Hematopoietic multipotent progenitor cell treated with erythropoietin and hydrocortisone succinate and interleukin-3 and kit ligand, for 8 days (in vitro differentiated cells): ENCODE measurements around the gene SEC24C.
"Not testable (repeated sequence)": the region's sequence is repeated elsewhere in the genome, so short reads cannot be mapped to it uniquely, and the experiment has no call there.

Experiments
- DNase-seq: peaks from one replicate; pipeline ENCODE4 v3.0.0-alpha.2; 2015

SEC24C gene

DNA sequence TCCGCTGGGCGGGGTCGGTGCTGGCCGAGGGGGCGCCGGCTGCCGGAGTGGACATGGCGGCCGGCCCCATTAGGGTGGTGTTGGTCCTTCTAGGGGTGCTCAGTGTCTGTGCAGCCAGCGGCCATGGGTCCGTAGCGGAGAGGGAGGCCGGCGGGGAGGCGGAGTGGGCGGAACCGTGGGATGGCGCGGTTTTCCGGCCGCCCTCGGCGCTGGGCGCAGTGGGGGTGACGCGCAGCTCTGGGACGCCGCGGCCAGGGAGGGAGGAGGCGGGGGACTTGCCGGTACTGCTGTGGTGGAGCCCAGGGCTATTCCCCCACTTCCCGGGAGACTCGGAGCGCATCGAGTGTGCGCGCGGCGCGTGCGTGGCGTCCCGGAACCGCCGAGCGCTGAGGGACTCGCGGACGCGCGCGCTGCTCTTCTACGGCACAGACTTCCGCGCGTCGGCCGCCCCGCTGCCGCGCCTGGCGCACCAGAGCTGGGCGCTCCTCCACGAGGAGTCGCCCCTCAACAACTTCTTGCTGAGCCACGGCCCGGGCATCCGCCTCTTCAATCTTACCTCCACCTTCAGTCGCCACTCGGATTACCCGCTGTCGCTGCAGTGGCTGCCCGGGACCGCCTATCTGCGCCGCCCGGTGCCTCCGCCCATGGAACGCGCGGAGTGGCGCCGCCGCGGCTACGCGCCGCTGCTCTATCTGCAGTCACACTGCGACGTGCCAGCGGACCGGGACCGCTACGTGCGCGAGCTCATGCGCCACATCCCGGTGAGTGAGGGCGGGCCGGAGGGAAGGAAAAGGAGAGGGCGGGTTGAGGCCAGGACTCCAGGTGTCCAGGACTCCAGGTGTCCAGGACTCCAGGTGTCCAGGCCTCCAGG is 28.3 kb downstream of the SEC24C start:
- peak; percentile 77 for DNase-seq

DNA sequence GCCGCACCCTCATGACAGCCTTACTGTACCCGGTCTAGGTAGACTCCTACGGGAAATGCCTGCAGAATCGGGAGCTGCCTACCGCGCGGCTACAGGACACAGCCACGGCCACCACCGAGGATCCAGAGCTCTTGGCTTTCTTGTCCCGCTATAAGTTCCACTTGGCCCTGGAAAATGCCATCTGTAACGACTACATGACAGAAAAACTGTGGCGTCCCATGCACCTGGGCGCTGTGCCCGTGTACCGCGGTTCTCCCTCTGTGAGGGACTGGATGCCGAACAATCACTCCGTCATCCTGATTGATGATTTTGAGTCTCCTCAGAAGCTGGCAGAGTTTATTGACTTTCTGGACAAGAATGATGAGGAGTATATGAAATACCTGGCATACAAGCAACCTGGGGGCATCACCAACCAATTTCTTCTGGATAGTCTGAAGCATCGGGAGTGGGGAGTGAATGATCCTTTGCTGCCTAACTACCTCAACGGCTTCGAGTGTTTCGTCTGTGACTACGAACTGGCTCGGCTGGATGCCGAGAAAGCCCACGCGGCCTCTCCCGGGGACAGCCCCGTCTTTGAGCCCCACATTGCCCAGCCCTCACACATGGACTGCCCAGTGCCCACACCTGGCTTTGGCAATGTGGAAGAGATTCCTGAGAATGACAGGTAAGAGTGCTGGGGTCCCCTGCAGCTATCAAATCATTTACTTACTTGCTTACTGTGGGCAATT is 29.1 kb downstream of the SEC24C start:
- peak; percentile 30 for DNase-seq

DNA sequence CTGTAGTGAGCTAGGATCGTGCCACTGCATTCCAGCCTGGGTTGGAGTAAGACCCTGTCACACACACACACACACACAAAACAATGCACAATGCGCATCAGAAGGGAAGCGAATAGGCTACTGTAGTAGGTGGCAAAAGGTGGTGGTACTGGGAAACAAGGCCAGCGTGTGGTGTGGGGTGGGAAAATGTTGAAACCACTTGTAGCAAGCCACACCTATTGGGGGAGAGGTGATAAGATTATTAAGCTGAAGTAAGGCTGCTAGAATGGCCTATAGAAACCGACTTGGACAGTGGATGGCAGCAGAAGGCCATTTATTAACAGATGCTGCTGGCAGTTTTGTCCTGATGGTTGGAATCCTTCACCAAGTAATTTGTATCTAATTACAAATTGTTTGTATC is 30.5 kb downstream of the SEC24C start:
- peak; percentile 86 for DNase-seq

DNA sequence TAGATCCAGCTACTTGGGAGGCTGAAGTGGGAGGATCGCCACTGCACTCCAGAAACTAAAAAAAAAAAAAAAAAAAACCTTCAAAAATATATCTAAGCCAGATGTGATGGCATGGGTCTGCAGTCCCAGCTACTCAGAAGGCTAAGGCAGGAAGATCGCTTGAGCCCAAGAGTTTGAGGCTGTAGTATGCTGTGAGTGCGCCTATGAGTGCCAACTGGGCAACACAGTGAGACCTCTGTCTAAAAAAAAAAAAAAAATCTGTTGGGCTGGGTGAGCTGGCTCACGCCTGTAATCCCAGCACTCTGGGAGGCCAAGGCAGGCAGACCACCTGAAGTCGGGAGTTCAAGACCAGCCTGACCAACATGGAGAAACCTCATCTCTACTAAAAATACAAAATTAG is 34.8 kb downstream of the SEC24C start:
- no peak for DNase-seq

DNA sequence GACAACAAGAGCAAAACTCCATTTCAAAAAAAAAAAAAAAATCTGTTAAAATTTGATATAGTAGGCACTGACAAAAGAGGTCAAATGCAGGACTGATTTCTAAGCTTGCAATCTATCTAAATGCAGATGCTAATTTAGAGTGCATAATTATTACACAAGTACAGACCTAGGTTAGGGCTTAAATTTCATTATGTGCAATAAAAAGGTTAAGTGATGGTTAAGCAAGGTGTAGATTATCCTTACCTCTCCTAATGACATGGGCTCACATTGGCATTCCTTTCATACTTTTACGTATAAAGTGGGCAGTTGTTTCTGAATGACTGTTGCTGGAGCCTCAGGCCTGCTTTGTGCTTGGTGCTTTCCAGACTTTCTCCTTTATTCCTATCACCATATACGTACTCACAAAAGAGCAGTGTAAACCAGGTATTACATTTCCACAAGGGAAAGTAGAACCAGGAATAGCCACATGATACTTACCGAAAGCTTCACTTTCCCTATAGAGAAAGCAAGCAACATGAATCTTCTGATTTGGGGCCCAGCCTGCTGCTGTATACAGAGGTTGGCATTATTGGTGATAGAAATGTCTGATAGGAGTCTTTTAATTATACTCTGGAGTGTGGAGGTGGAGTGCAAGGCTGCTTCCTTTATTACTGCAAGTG is 35.5 kb downstream of the SEC24C start:
- DNase-seq: no peak

DNA sequence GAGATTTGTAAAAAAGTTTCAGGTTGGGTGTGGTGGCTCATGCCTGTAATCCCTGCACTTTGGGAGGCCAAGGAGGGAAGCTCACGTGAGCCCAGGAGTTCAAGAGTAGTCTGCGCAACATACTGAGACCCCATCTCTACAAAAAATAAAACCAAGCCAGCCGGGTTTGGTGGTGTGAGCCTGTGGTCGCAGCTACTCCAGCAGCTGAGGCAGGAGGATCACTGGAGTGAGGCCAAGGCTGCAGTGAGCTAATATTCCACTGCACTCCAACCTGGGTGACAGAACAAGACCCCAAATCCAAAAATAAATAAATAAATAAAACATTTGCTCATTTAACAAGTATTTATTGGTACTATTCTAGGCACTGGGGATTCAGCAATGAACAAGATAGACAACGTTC is 36.1 kb downstream of the SEC24C start:
- no peak for DNase-seq

DNA sequence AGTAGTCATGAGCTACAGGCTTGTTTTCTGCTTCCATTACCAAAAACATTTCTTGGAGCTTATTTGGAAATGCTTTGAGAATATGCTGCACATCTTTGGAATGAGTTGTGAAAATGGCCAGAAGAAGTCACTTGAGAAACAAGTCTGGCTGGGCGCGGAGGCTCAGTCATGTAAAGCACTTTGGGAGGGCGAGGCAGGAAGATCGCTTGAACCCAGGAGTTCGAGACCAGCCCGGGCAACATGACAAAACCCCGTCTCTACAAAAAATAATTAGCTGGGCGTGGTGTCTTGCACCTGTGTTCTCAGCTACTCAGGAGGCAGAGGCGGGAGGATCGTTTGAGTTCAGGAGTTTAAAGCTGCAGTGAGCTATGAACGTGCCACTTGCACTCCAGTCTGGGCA is 36.8 kb downstream of the SEC24C start:
- DNase-seq: peak; percentile 9

DNA sequence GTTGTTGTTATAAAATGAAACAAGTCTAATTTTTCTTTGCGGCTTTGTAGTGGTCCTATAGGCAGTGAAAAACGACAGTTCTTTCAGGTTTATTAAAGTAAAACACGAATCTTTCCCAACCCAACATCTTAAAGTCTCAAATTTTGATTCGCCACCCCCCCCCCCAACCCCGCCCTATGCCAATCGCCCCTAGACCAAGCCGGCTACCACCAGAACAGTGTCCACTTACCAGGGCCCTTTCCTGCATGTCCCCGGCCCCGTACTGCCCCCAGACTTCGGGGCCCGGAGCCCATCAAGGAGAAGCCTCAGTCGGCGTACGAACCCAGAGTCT is 37.3 kb downstream of the SEC24C start:
- DNase-seq: no peak

DNA sequence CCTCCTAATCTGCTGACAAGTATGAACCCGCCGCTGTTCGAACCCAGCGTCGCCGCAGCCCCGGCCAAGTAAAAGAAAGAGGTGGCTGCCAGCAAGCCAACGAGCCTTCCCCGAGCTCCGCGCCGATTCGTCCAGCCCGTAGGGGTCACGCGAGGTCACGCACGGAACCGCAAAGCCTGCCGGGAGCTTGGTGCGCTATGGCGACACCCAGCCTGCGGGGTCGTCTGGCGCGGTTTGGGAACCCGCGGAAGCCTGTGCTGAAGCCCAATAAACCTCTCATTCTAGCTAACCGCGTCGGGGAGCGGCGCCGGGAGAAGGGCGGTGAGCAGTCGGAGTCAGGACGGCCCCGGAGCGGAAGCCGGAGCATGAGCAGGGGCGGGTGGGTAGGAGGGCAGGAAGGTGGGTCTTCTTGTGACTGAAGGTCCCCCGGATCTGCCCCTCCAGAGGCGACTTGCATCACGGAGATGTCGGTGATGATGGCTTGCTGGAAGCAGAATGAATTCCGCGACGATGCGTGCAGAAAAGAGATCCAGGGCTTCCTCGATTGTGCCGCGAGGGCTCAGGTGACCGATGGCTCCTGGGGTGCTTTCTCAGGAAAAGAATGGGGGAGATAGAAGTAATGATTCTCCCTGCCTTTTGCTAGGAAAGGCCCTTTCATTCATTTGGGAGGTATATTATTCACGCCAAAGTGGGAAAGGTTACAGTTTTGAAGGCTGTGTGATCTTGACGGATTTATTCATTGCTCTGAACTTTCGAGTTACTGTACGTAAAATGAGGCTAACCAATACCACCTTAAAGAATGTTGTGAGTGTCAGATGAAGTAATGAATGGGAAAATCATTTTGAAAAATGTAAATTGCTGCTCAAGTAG is 37.9 kb downstream of the SEC24C start, which contains the start of gene CHCHD1:
TSS of gene CHCHD1 (plus strand) at position 170 of the 870 bp plus-strand sequence. CDS start at position 198, 28 bp downstream.
- peak; percentile 89 for DNase-seq

DNA sequence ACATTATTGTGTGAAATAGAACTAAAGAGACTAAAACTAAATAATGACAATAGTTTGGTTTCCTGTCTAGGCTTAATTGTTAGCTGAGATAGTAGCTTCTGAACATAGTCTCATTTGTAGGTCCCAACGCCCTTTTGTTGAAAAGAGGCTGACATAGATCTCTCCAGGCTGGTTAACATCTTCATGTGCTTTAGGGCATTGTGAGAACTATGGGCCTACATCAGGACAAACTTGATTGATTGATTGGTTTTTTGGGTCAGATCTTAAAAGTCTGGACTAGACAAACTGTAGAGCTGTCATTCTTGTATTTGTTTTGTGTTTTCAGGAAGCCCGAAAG is 38.5 kb downstream of the SEC24C start:
- no peak for DNase-seq

DNA sequence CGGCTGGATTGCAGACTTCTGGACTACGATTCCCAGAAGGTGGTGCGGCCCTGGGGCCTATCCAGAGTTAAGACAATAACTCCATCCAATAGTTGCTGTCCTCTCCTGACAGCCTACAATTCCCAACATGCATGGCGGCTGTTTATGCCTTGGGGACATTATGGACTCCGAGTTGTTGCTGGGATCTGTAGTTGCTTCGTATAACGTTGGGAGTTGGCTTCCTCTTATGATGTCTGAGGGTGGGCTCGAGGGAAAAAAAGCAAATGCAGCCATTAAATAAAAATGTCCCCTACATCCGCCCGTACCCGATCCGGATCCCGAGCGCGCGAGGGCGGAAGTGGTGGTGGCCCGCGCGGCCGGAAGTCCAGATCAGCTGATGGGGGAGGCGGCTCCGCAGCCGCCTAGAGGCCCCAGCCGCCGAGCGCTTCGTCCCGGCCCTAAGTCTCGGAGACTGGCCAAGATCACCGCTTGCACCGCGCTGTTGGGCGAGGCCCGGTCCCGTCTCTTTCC is 41.1 kb downstream of the SEC24C start, which contains the start of gene ZSWIM8:
TSS of gene ZSWIM8 (plus strand) at position 396 of the 510 bp plus-strand sequence. CDS start 273 bp downstream, outside the sequence.
- peak; percentile 98 for DNase-seq

DNA sequence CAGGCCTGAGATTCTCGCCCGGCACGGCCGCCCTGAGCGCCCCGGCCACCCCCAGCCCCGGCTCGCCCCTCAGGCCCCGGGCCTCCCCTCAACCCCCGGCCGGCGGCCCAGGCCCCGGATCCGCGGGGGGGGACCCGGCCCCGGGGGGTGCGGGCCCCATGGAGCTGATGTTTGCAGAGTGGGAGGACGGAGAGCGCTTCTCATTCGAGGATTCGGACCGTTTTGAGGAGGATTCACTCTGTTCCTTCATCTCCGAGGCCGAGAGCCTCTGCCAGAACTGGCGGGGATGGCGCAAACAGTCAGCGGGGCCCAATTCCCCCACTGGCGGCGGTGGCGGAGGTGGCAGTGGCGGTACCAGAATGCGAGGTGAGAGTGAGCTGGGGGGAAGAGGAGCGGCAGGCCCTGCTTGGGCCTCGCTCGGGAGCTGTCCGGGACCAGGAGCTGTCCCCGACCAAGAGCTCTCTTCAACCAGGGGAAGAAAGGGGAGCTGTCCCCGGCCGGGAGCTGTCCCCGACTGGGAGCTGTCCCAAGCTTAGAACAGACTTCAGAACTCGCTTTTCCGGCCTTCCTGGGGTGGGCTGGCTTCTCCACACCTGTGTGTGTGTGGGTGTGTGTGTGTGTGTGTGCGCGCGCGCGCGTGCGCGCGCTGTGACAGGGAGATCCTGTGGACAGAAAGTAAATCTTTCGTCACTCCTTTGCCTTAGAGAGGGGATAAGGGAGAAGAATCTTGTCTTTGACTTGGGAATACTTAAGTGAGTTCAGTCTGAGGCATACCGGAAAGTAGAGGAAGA is 41.7 kb downstream of the SEC24C start:
- peak; percentile 28 for DNase-seq

DNA sequence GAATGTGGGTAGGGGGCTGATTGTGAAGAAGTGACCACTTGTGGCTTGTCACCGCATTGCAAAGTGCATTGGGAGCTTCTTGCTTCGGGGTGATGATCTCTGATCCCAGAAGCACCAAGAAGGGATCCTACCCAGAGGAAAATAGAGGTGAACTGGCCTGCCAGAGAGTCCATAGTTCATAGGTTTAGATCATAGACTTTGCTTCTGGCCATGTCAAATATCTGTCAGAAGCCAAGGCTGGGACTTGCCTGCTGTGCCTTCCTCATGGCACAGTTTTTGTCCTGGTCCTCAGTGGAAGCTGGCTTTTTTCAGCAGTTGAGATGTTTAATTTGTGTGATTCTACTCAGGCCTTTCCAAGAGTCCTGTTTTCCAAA is 42.3 kb downstream of the SEC24C start:
- DNase-seq: peak; percentile 20

DNA sequence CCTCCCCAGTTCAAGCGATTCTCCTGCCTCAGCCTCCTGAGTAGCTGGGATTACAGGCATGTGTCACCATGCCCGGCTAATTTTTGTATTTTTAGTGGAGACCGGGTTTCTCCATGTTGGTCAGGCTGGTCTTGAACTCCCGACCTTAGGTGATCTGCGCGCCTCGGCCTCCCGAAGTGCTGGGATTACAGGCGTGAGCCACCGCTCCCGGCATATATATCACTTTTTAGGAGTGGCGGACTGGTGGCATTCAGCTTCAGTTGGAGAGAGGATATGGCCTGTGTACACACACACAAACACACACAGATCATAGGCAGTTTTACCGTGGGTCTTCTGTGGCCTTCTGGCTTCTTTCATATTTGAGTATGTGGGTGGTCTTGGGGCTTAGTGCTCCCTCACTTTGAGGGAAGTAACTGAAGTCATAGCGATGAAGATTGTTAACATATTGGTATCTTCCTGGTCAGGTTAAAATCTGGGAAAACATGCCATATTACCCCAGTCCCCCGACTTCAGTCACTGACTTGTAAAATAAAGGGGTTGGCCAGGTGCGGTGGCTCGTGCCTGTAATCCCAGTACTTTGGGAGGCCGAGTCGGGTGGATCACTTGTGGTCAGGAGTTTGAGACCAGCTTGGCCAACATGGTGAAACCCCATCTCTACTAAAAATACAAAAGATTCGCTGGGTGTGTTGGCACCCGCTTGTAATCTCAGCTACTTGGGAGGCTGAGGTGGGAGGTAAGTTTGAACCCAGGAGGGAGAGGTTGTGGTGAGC is 43.0 kb downstream of the SEC24C start:
- DNase-seq: not testable (repeated sequence)

DNA sequence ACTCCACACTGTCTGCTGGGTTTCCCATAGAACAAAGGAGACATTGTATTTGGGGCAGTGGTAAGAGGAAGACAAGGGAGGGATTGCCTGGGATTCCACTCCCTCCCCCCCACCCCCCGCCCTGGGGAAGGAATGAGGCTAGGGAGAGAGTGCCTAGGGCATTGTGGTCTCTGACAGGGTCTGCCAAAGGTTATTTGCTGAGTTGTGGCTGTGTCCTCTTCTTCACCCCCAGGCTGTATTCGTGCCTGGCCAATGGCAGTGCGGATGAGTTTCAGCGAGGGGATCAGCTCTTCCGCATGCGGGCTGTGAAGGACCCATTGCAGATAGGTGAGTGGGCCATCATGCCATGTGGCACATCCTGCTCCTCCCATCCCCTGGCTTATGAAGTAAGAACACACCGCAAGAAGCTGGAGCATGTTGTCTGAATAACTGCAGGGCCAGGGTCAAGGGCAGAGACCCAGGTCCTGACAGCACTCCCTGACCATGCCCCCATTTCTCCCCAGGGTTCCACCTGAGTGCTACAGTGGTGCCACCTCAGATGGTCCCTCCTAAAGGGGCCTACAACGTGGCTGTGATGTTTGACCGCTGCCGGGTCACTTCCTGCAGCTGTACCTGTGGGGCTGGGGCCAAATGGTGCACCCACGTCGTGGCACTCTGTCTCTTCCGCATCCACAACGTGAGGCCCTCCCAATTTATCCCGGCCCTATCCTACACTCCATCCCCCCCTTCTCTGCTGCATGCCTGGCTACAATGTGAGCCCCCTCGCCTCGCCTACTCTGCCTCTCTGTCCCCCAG is 44.9 kb downstream of the SEC24C start:
- no peak for DNase-seq

DNA sequence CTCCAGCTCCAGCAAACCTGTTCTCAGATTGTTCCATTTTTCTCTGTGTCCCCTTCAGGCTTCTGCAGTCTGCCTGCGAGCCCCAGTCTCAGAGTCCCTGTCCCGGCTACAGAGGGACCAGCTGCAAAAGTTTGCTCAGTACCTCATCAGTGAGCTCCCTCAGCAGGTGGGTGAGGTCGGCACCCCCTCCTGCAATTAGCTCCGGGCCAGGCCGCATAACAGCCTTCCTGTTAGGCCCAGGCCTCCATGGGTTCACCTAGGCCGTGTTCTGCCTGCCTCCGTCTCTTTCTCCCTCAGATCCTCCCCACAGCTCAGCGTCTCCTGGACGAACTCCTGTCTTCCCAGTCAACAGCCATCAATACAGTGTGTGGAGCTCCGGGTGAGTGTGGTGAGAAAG is 45.5 kb downstream of the SEC24C start:
- no peak for DNase-seq

DNA sequence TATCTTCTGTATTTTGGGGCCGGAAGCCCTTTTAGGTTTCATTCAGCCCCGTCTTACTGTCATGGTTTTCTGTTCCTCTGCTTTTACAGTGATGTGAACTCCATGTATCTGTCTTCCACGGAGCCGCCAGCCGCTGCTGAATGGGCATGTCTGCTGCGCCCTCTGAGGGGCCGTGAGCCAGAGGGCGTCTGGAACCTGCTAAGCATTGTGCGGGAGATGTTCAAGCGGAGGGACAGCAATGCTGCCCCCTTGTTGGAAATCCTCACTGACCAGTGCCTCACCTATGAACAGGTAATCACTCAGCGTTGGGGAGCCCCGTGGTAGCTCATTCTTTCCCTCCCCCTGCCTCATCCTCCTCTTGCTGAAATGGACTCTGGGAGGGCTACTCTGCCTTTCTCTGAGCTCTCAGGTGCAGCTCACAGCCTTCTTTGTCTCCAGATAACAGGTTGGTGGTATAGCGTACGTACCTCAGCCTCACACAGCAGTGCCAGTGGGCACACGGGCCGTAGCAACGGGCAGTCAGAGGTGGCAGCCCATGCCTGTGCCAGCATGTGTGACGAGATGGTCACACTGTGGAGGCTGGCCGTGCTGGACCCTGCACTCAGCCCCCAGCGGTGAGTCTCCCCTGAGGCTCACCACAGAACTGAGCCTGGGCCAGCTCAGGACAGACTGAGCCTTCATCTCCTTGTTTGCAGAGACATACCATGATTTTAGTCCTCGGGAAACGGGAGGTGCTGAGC is 46.9 kb downstream of the SEC24C start:
- no peak for DNase-seq

DNA sequence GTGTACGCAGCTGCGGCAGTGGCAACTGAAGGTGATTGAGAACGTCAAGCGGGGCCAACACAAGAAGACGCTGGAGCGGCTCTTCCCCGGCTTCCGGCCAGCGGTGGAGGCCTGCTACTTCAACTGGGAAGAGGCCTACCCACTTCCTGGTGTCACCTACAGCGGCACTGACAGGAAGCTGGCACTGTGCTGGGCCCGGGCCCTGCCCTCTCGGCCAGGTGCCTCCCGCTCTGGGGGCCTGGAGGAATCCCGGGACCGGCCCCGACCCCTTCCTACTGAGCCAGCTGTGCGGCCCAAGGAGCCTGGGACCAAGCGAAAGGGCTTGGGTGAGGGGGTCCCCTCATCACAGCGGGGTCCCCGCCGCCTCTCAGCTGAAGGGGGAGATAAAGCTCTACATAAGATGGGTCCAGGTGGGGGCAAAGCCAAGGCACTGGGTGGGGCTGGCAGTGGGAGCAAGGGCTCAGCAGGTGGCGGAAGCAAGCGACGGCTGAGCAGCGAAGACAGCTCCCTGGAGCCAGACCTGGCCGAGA is 47.8 kb downstream of the SEC24C start:
- no peak for DNase-seq

DNA sequence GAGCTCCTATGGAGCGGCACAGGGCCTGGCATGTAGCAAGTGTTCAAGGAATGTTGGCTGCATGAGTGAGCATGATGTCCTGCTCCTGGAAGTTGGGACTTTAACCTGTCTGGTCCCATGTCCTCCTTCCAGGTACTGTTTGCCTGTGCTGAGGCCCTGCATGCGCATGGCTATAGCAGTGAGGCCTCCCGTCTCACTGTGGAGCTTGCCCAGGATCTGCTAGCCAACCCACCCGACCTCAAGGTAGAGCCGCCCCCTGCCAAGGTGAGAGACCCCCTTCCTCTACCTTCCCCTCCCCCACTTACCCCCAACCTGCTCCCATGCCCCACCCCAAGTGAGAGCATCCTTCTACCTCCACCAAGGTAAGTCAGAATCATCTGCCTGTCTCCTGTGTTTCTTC is 49.3 kb downstream of the SEC24C start:
- no peak for DNase-seq
